MM.1S (cell line): ENCODE data around the gene SCLY.
"Not testable (repeated sequence)": the region's sequence is repeated elsewhere in the genome, so short reads cannot be mapped to it uniquely, and the experiment has no call there.

Experiments used
- DNase-seq: peaks from one replicate; pipeline ENCODE4 v3.0.0-alpha.2; 2015
- H2AFZ ChIP-seq: fragments of 300-600 bp; sonication (generic); 2 replicates; pipeline ENCODE4 v1.6.0; 2016; ENCODE audit warnings: antibody characterized with exemption, low read length
- H3F3A ChIP-seq: fragments of 300-600 bp; sonication (generic); 2 replicates; pipeline ENCODE4 v1.6.1; 2016; ENCODE audit warnings: mild to moderate bottlenecking, antibody characterized with exemption, low read length, moderate library complexity, mixed read lengths; ENCODE audit not compliant: insufficient read depth
- H3K27ac ChIP-seq: fragments of 300-600 bp; sonication (generic); 2 replicates; pipeline ENCODE4 v1.5.1; 2016; ENCODE audit warnings: mild to moderate bottlenecking, low read length
- H3K27me3 ChIP-seq: fragments of 300-600 bp; sonication (generic); replicated peaks from 2 replicates; pipeline ENCODE4 v1.6.0; 2016; ENCODE audit warnings: low read length; ENCODE audit not compliant: insufficient read depth
- H3K36me3 ChIP-seq: fragments of 300-600 bp; sonication (generic); replicated peaks from 2 replicates; pipeline ENCODE4 v1.6.1; 2016; ENCODE audit warnings: mild to moderate bottlenecking, low read length, mixed read lengths; ENCODE audit not compliant: insufficient read depth
- H3K4me1 ChIP-seq: fragments of 300-600 bp; sonication (generic); 2 replicates; pipeline ENCODE4 v1.6.1; 2016; ENCODE audit warnings: low read length, mixed read lengths
- H3K4me2 ChIP-seq: fragments of 300-600 bp; sonication (generic); 2 replicates; pipeline ENCODE4 v1.6.0; 2016; ENCODE audit warnings: low read depth, low read length
- H3K4me3 ChIP-seq: fragments of 300-600 bp; sonication (generic); 2 replicates; pipeline ENCODE4 v1.5.1; 2016; ENCODE audit warnings: low read length, mixed read lengths
- H3K79me2 ChIP-seq: fragments of 300-600 bp; sonication (generic); 2 replicates; pipeline ENCODE4 v1.6.1; 2016; ENCODE audit warnings: mixed run types, low read length, mixed read lengths
- H3K9ac ChIP-seq: fragments of 300-600 bp; sonication (generic); 2 replicates; pipeline ENCODE4 v1.6.1; 2016; ENCODE audit warnings: low read length, mixed read lengths
- H3K9me2 ChIP-seq: fragments of 300-600 bp; sonication (generic); replicated peaks from 2 replicates; pipeline ENCODE4 v1.6.1; 2016; ENCODE audit warnings: mild to moderate bottlenecking, low read length, mixed read lengths; ENCODE audit not compliant: insufficient read depth
- H3K9me3 ChIP-seq: fragments of 300-600 bp; sonication (generic); replicated peaks from 2 replicates; pipeline ENCODE4 v1.6.1; 2016; ENCODE audit warnings: mild to moderate bottlenecking, low read length, mixed read lengths; ENCODE audit not compliant: insufficient read depth
- H4K20me1 ChIP-seq: fragments of 300-600 bp; sonication (generic); 2 replicates; pipeline ENCODE4 v1.6.1; 2016; ENCODE audit warnings: mild to moderate bottlenecking, low read length, moderate library complexity, mixed read lengths; ENCODE audit not compliant: insufficient read depth
- EZH2 ChIP-seq: fragments of 300-600 bp; sonication (generic); optimal IDR thresholded peaks from 2 replicates; pipeline ENCODE3; 2017; ENCODE audit warnings: low read depth, mild to moderate bottlenecking, antibody characterized with exemption, low read length, mixed read lengths
- EZH2phosphoT487 ChIP-seq: fragments of 300-600 bp; sonication (generic); IDR thresholded peaks from 2 replicates; pipeline ENCODE4 v1.6.1; 2018; ENCODE audit warnings: antibody characterized with exemption, low read length
- TF ChIP-seq, protein P1 (sequence below): fragments of 300-600 bp; sonication (generic); IDR thresholded peaks from 2 replicates; pipeline ENCODE4 v1.5.1; 2016; ENCODE audit warnings: antibody characterized with exemption, low read length, mixed read lengths

Gene SCLY

GRCh38 chr2:238066218-238066617 lies 5.4 kb downstream of the SCLY start:
- Histone ChIP-seq H3K79me2 (peaks cover 15% of the 10 kb centered on the region), H3F3A (peaks cover 7% of the 10 kb centered on the region), H3K27me3 (no peaks in the 10 kb centered on the region), H3K27ac (no peak overlapping the region), H3K9me3 (no peaks in the 10 kb centered on the region), H3K4me3 (no peak overlapping the region), H3K9ac (no peak overlapping the region), H4K20me1 (no peaks in the 10 kb centered on the region), H3K4me2 (no peak overlapping the region), H2AFZ (no peak overlapping the region), H3K9me2 (no peaks in the 10 kb centered on the region), H3K4me1 (peaks cover 14% of the 10 kb centered on the region), H3K36me3 (no peaks in the 10 kb centered on the region; the same call in none of the 2 replicates)
- TF ChIP-seq EZH2 (no peak), EZH2phosphoT487 (no peak)
- no peak for DNase-seq

- not testable (repeated sequence) for H3K36me3 ChIP-seq, DNase-seq, H3K4me2 ChIP-seq, H3F3A ChIP-seq, H3K27ac ChIP-seq, H3K27me3 ChIP-seq, H3K9me3 ChIP-seq, H4K20me1 ChIP-seq, H3K9ac ChIP-seq, H3K4me3 ChIP-seq, H2AFZ ChIP-seq, H3K9me2 ChIP-seq
- Histone ChIP-seq H3K4me1 (peaks cover 14% of the 10 kb centered on the region), H3K79me2 (peaks cover 10% of the 10 kb centered on the region)
Measured at GRCh38 chr2:238066718-238067117, 5.9 kb downstream of the SCLY start.

- H3K79me2 ChIP-seq, result no peaks in the 10 kb centered on the region
- H3K4me2 ChIP-seq, result no peak overlapping the region
Measured at GRCh38 chr2:238067939-238068338, 7.1 kb downstream of the SCLY start.

GRCh38 chr2:238069021-238069709 lies 8.4 kb downstream of the SCLY start:
- H3K9ac ChIP-seq, result no peak overlapping the region
- H3K9me2 ChIP-seq, result no peaks in the 10 kb centered on the region
- no peaks in the 10 kb centered on the region for H3K79me2 ChIP-seq
- H3K27me3 ChIP-seq, result no peaks in the 10 kb centered on the region
- H3K9me3 ChIP-seq, result no peaks in the 10 kb centered on the region
- DNase-seq, result peak; percentile 18
- H3K27ac ChIP-seq, result no peak overlapping the region
- H3K4me3 ChIP-seq, result no peak overlapping the region
- no peaks in the 10 kb centered on the region; the same call in none of the 2 replicates for H3K36me3 ChIP-seq
- peaks cover 10% of the 10 kb centered on the region; the same call in 1 of the 2 replicates for H3K4me1 ChIP-seq
- no peak overlapping the region for H3K4me2 ChIP-seq
- no peak overlapping the region for H2AFZ ChIP-seq
- no peaks in the 10 kb centered on the region for H4K20me1 ChIP-seq
- H3F3A ChIP-seq, result no peaks in the 10 kb centered on the region
- TF ChIP-seq EZH2phosphoT487 (no peak), EZH2 (no peak)
- TF ChIP-seq, protein P1, sequence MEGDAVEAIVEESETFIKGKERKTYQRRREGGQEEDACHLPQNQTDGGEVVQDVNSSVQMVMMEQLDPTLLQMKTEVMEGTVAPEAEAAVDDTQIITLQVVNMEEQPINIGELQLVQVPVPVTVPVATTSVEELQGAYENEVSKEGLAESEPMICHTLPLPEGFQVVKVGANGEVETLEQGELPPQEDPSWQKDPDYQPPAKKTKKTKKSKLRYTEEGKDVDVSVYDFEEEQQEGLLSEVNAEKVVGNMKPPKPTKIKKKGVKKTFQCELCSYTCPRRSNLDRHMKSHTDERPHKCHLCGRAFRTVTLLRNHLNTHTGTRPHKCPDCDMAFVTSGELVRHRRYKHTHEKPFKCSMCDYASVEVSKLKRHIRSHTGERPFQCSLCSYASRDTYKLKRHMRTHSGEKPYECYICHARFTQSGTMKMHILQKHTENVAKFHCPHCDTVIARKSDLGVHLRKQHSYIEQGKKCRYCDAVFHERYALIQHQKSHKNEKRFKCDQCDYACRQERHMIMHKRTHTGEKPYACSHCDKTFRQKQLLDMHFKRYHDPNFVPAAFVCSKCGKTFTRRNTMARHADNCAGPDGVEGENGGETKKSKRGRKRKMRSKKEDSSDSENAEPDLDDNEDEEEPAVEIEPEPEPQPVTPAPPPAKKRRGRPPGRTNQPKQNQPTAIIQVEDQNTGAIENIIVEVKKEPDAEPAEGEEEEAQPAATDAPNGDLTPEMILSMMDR, result no peak

More at GRCh38 chr2:238067939-238068338, 7.1 kb downstream of the SCLY start:
- no peak for DNase-seq
- no peaks in the 10 kb centered on the region for H3F3A ChIP-seq
- no peaks in the 10 kb centered on the region for H3K27me3 ChIP-seq
- no peaks in the 10 kb centered on the region for H3K9me2 ChIP-seq
- no peaks in the 10 kb centered on the region for H4K20me1 ChIP-seq
- no peak overlapping the region for H3K4me3 ChIP-seq
- no peak overlapping the region for H2AFZ ChIP-seq
- no peak overlapping the region for H3K9ac ChIP-seq
- H3K9me3 ChIP-seq, result no peaks in the 10 kb centered on the region
- peaks cover 10% of the 10 kb centered on the region; the same call in 1 of the 2 replicates for H3K4me1 ChIP-seq
- H3K36me3 ChIP-seq, result no peaks in the 10 kb centered on the region; the same call in none of the 2 replicates
- no peak overlapping the region for H3K27ac ChIP-seq
- TF ChIP-seq EZH2phosphoT487, result no peak
- no peak for TF ChIP-seq EZH2
- TF ChIP-seq, protein P1, result no peak
